Naive thymus-derived CD8-positive, alpha-beta T cell (primary cell): ENCODE results near the gene MTFMT. TPM values are rescaled to one million over a fixed set of nuclear protein-coding genes. Genes with fewer than 3 reads are reported as not detected.
A peak's percentile ranks its signal among the peaks of the same experiment; 100 is the strongest.

Source experiments
- ATAC-seq, 2 donors: fragments of 150-1000 bp; cut with Tn5 transposase in 1 of 2; sonication (Bioruptor Pico), chemical (Tn5 transposase) in 1 of 2; 1 replicate in 1 of 2; 2 replicates in 1 of 2; pipeline ENCODE4 v1.10.0; 2021; ENCODE audit warnings: mild to moderate bottlenecking in 2 of 2, moderate library complexity in 2 of 2
- POLR2A ChIA-PET: fragments of 350-600 bp; sonication (Branson Sonifier 250); formaldehyde crosslinking; loops from one replicate; lab custom pipeline; 2021; ENCODE audit warnings: antibody characterized with exemption; lab: Charles Lee
- DNase-seq, 10 donors: peaks; one replicate each; pipeline versions ENCODE4 v3.0.0 to v3.0.0-alpha.2; 2020 to 2022
- H3K27ac Mint-ChIP-seq, 10 donors: one replicate each; pipeline ENCODE4 v1.8.0; 2020 to 2022; ENCODE audit warnings: mild to moderate bottlenecking in 10 of 10, mixed read lengths in 10 of 10, moderate library complexity in 4 of 10, inconsistent platforms in 1 of 10
- H3K27me3 Mint-ChIP-seq, 5 donors: one replicate each; pipeline ENCODE4 v1.8.0; 2021 to 2022; ENCODE audit warnings: mixed read lengths in 5 of 5
- H3K36me3 Mint-ChIP-seq, 3 donors: one replicate each; pipeline ENCODE4 v1.8.0; 2020 to 2022; ENCODE audit warnings: mixed read lengths in 3 of 3, mild to moderate bottlenecking in 2 of 3, inconsistent platforms in 1 of 3
- H3K4me1 Mint-ChIP-seq, 4 donors: one replicate each; pipeline ENCODE4 v1.8.0; 2021 to 2022; ENCODE audit warnings: mixed read lengths in 4 of 4
- H3K4me3 Mint-ChIP-seq, 10 donors: one replicate each; pipeline ENCODE4 v1.8.0; 2020 to 2022; ENCODE audit warnings: mild to moderate bottlenecking in 10 of 10, mixed read lengths in 10 of 10, moderate library complexity in 6 of 10, inconsistent platforms in 1 of 10
- H3K9me3 Mint-ChIP-seq, 9 donors: one replicate each; pipeline ENCODE4 v1.8.0; 2020 to 2022; ENCODE audit warnings: mixed read lengths in 9 of 9, mild to moderate bottlenecking in 3 of 9, inconsistent platforms in 1 of 9, moderate library complexity in 1 of 9
- polyA plus RNA-seq, 3 donors: library from polyadenylated mRNA; unstranded; fragments of 300-500 nt; fragmentation: Illumina TruSeq; gene quantifications; one replicate each; pipeline ENCODE4 v1.2.3, GENCODE V29; 2021
- total RNA-seq, 8 experiments: library from RNA in 2 of 8; stranded (reverse) in 2 of 8; gene quantifications; one replicate each; pipeline ENCODE4 v1.2.3 and lab custom pipeline; 2021 to 2026

The MTFMT gene
- total and polyA plus RNA-seq, 5 experiments from 2014 or later: 19.4 to 30.2 (median 21.2) TPM

GRCh38 chr15:65058394-65059368 lies 29.2 kb upstream of the MTFMT start:
- no peak for DNase-seq

GRCh38 chr15:65057549-65057940 lies 28.1 kb upstream of the MTFMT start:
- no peak overlapping the region for H3K27ac Mint-ChIP-seq
- no peak for ATAC-seq
- H3K36me3 Mint-ChIP-seq: no peaks in the 10 kb centered on the region

More at GRCh38 chr15:65058394-65059368, 29.2 kb upstream of the MTFMT start:
- H3K4me3 Mint-ChIP-seq: no peak overlapping the region
- H3K36me3 Mint-ChIP-seq: no peaks in the 10 kb centered on the region
- no peak for ATAC-seq
- no peak overlapping the region for H3K27ac Mint-ChIP-seq
- H3K4me1 Mint-ChIP-seq: peaks cover 0 to 5% (median 0%) of the 10 kb centered on the region in 4 donors
- H3K9me3 Mint-ChIP-seq: no peaks in the 10 kb centered on the region
- peaks cover 0 to 16% (median 6%) of the 10 kb centered on the region in 5 donors for H3K27me3 Mint-ChIP-seq
- POLR2A ChIA-PET: no interaction called here

GRCh38 chr15:65056868-65057548 lies 27.6 kb upstream of the MTFMT start:
- Mint-ChIP-seq H3K4me1 (peaks cover 0 to 5% (median under 1%) of the 10 kb centered on the region in 4 donors), H3K9me3 (no peaks in the 10 kb centered on the region), H3K27me3 (peaks cover 0 to 6% (median 2%) of the 10 kb centered on the region in 5 donors), H3K36me3 (no peaks in the 10 kb centered on the region), H3K27ac (no peak overlapping the region), H3K4me3 (no peak overlapping the region)
- POLR2A ChIA-PET: no interaction called here
- DNase-seq (no peak), ATAC-seq (no peak)

More at GRCh38 chr15:65057549-65057940, 28.1 kb upstream of the MTFMT start:
- Mint-ChIP-seq H3K9me3 (no peaks in the 10 kb centered on the region), H3K4me3 (no peak overlapping the region), H3K4me1 (peaks cover 0 to 5% (median 0%) of the 10 kb centered on the region in 4 donors), H3K27me3 (peaks cover 0 to 10% (median 2%) of the 10 kb centered on the region in 5 donors)
- POLR2A ChIA-PET: no interaction called here
- no peak for DNase-seq

GRCh38 chr15:65056106-65056505 lies 26.7 kb upstream of the MTFMT start:
- ATAC-seq (no peak), DNase-seq (no peak)
- Mint-ChIP-seq H3K4me3 (no peak overlapping the region), H3K27me3 (peaks cover 0 to 6% (median 2%) of the 10 kb centered on the region in 5 donors), H3K4me1 (peaks cover 0 to 5% (median 2%) of the 10 kb centered on the region in 4 donors), H3K36me3 (no peaks in the 10 kb centered on the region), H3K9me3 (no peaks in the 10 kb centered on the region), H3K27ac (peak overlapping the region in 1 of 10 donors; percentile 3)
- POLR2A ChIA-PET: no interaction called here

- DNase-seq: no peak
- Mint-ChIP-seq H3K27ac (peak overlapping the region in 2 of 10 donors; percentile 46 to 48), H3K4me1 (peaks cover under 1 to 5% (median 3%) of the 10 kb centered on the region in 4 donors), H3K36me3 (no peaks in the 10 kb centered on the region), H3K4me3 (no peak overlapping the region), H3K9me3 (no peaks in the 10 kb centered on the region), H3K27me3 (peaks cover 0 to 6% (median 0%) of the 10 kb centered on the region in 5 donors)
- POLR2A ChIA-PET: no interaction called here
- no peak for ATAC-seq
These were observed 25.9 kb upstream of the MTFMT start for GRCh38 chr15:65055201-65055870.

GRCh38 chr15:65054333-65055200 lies 25.1 kb upstream of the MTFMT start:
- H3K27ac Mint-ChIP-seq: peak overlapping the region in 2 of 10 donors; percentile 21 to 47
- ATAC-seq: peak; percentile 38 to 46

GRCh38 chr15:65052956-65053355 lies 23.5 kb upstream of the MTFMT start:
- no peaks in the 10 kb centered on the region for H3K9me3 Mint-ChIP-seq
- no peaks in the 10 kb centered on the region for H3K36me3 Mint-ChIP-seq
- POLR2A ChIA-PET: no interaction called here
- ATAC-seq (no peak), DNase-seq (no peak)
- no peak overlapping the region for H3K4me3 Mint-ChIP-seq
- H3K27me3 Mint-ChIP-seq: peaks cover 0 to 6% (median 0%) of the 10 kb centered on the region in 5 donors
- H3K4me1 Mint-ChIP-seq: peaks cover 10 to 18% (median 14%) of the 10 kb centered on the region in 4 donors
- H3K27ac Mint-ChIP-seq: no peak overlapping the region

More at GRCh38 chr15:65054333-65055200, 25.1 kb upstream of the MTFMT start:
- Mint-ChIP-seq H3K4me3 (no peak overlapping the region), H3K4me1 (peaks cover 7 to 12% (median 8%) of the 10 kb centered on the region in 4 donors), H3K27me3 (peaks cover 0 to 6% (median 0%) of the 10 kb centered on the region in 5 donors), H3K9me3 (no peaks in the 10 kb centered on the region), H3K36me3 (no peaks in the 10 kb centered on the region)
- POLR2A ChIA-PET: no interaction called here
- DNase-seq: peak; percentile 21 to 77 (median 49)

GRCh38 chr15:65051266-65051665 lies 21.8 kb upstream of the MTFMT start:
- ATAC-seq: no peak
- POLR2A ChIA-PET: no interaction called here
- peaks cover 10 to 18% (median 14%) of the 10 kb centered on the region in 4 donors for H3K4me1 Mint-ChIP-seq
- H3K36me3 Mint-ChIP-seq: no peaks in the 10 kb centered on the region
- H3K9me3 Mint-ChIP-seq: no peaks in the 10 kb centered on the region
- peaks cover 0 to 4% (median 0%) of the 10 kb centered on the region in 5 donors for H3K27me3 Mint-ChIP-seq
- no peak for DNase-seq
- H3K4me3 Mint-ChIP-seq: peak overlapping the region in 1 of 10 donors; percentile 22
- H3K27ac Mint-ChIP-seq: peak overlapping the region in 3 of 10 donors; percentile 46 to 70 (median 53)

- peaks cover 10 to 14% (median 13%) of the 10 kb centered on the region in 4 donors for H3K4me1 Mint-ChIP-seq
- DNase-seq (no peak), ATAC-seq (no peak)
- POLR2A ChIA-PET: interaction anchor here (0.7 kb wide), 1 partner anchor 9 kb away, joined by 11 read pairs; no protein-coding TSS in a partner anchor
- H3K27me3 Mint-ChIP-seq: no peaks in the 10 kb centered on the region
- H3K9me3 Mint-ChIP-seq: no peaks in the 10 kb centered on the region
- H3K36me3 Mint-ChIP-seq: no peaks in the 10 kb centered on the region
- H3K4me3 Mint-ChIP-seq: peak overlapping the region in 9 of 10 donors; percentile 31 to 83 (median 65)
- H3K27ac Mint-ChIP-seq: peak overlapping the region in 3 of 10 donors; percentile 57 to 95 (median 77)
These were observed 20.8 kb upstream of the MTFMT start for GRCh38 chr15:65050270-65050669.

GRCh38 chr15:65049418-65049840 lies 20.0 kb upstream of the MTFMT start:
- peak overlapping the region; percentile 57 to 83 (median 69) for H3K4me3 Mint-ChIP-seq
- H3K27me3 Mint-ChIP-seq: peaks cover 0 to 5% (median 0%) of the 10 kb centered on the region in 5 donors
- H3K9me3 Mint-ChIP-seq: no peaks in the 10 kb centered on the region
- peak overlapping the region in 7 of 10 donors; percentile 73 to 95 (median 82) for H3K27ac Mint-ChIP-seq
- POLR2A ChIA-PET: no interaction called here
- H3K36me3 Mint-ChIP-seq: no peaks in the 10 kb centered on the region
- peaks cover 10 to 14% (median 13%) of the 10 kb centered on the region in 4 donors for H3K4me1 Mint-ChIP-seq
- DNase-seq (peak; percentile 71 to 93 (median 84)), ATAC-seq (peak; percentile 99 to 100)

GRCh38 chr15:65048241-65048640 lies 18.8 kb upstream of the MTFMT start:
- no peak overlapping the region for H3K27ac Mint-ChIP-seq
- no peaks in the 10 kb centered on the region for H3K9me3 Mint-ChIP-seq
- H3K4me3 Mint-ChIP-seq: no peak overlapping the region
- DNase-seq (no peak), ATAC-seq (no peak)
- H3K4me1 Mint-ChIP-seq: peaks cover 10 to 14% (median 13%) of the 10 kb centered on the region in 4 donors
- H3K36me3 Mint-ChIP-seq: no peaks in the 10 kb centered on the region
- POLR2A ChIA-PET: no interaction called here
- H3K27me3 Mint-ChIP-seq: peaks cover 0 to 5% (median 0%) of the 10 kb centered on the region in 5 donors
